LNCaP clone FGC (cell line): Measurements from ENCODE around the gene CACNA1C.
A peak's percentile ranks its signal among the peaks of the same experiment; 100 is the strongest.
"Not testable (repeated sequence)": the region's sequence is repeated elsewhere in the genome, so short reads cannot be mapped to it uniquely, and the experiment has no call there.

Experiments
- DNase-seq: peaks from one replicate; pipeline ENCODE4 v3.0.0-alpha.2; 2011; ENCODE audit warnings: low read depth
- H3K4me3 ChIP-seq: 2 replicates; pipeline ENCODE4 v1.5.1; 2011; ENCODE audit warnings: mild to moderate bottlenecking, low read depth, low read length, control low read depth
- CTCF ChIP-seq: IDR thresholded peaks from 2 replicates; pipeline ENCODE4 v1.5.1; 2012; ENCODE audit warnings: mild to moderate bottlenecking; ENCODE audit not compliant: control insufficient read depth, insufficient read depth; ENCODE audit errors: extremely low read depth

The CACNA1C gene

GRCh38 chr12:2124466-2125023 lies 71.8 kb downstream of the CACNA1C start:
- no peak for TF ChIP-seq CTCF
- H3K4me3 ChIP-seq, result no peak overlapping the region
- no peak for DNase-seq

- no peak overlapping the region for H3K4me3 ChIP-seq
- DNase-seq, result no peak
- TF ChIP-seq CTCF, result no peak
These were observed 73.1 kb downstream of the CACNA1C start for GRCh38 chr12:2125651-2126522.

GRCh38 chr12:2126676-2127406 lies 74.1 kb downstream of the CACNA1C start:
- DNase-seq, result peak; percentile 19
- no peak for TF ChIP-seq CTCF
- no peak overlapping the region for H3K4me3 ChIP-seq

GRCh38 chr12:2129076-2129475 lies 76.3 kb downstream of the CACNA1C start:
- H3K4me3 ChIP-seq, result no peak overlapping the region
- DNase-seq, result no peak
- TF ChIP-seq CTCF, result no peak

- H3K4me3 ChIP-seq, DNase-seq: not testable (repeated sequence)
These were observed 83.1 kb downstream of the CACNA1C start for GRCh38 chr12:2135661-2136418.

GRCh38 chr12:2136901-2137300 lies 84.1 kb downstream of the CACNA1C start:
- TF ChIP-seq CTCF, result no peak
- no peak overlapping the region for H3K4me3 ChIP-seq
- DNase-seq, result no peak

GRCh38 chr12:2137711-2138110 lies 84.9 kb downstream of the CACNA1C start:
- no peak overlapping the region for H3K4me3 ChIP-seq
- no peak for DNase-seq
- no peak for TF ChIP-seq CTCF
